WI38 (cell line): ENCODE results near the gene PALD1.

Experiments used
- H3K4me3 ChIP-seq: 2 replicates; pipeline ENCODE4 v1.5.1; 2011; ENCODE audit warnings: low read depth, mild to moderate bottlenecking, control low read depth, low read length
- CTCF ChIP-seq: IDR thresholded peaks from 2 replicates; pipeline ENCODE4 v1.5.1; 2012; ENCODE audit warnings: low read depth, mild to moderate bottlenecking, control low read depth, low read length

Gene PALD1

GRCh38 chr10:70534281-70534680, 55.7 kb downstream of the PALD1 start:
- TF ChIP-seq CTCF: no peak
- H3K4me3 ChIP-seq: no peak overlapping the region

GRCh38 chr10:70535001-70535400, 56.4 kb downstream of the PALD1 start:
- no peak for TF ChIP-seq CTCF
- no peak overlapping the region for H3K4me3 ChIP-seq

DNA sequence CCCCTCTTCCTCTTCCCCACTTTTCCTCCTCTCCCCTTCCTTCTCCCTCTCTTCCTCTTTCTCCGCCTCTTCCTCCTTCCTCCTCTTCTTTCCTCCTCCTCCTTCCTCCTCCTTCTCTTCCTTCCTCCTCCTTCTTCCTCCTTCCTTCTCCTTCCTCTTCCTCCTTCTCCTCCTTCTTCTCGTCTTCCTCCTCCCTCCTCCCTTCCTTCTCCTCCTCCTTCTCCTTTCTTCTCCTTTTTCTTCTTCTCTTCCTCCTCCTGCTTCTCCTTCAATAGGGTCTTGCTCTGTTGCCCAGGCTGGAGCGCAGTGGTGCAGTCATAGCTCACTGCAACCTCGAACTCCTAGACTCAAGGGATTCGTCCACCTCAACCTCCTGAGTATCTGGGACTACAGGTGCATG, 56.9 kb downstream of the PALD1 start:
- TF ChIP-seq CTCF: no peak
- no peak overlapping the region for H3K4me3 ChIP-seq

GRCh38 chr10:70536196-70536861, 57.8 kb downstream of the PALD1 start:
- TF ChIP-seq CTCF: no peak
- H3K4me3 ChIP-seq: no peak overlapping the region

DNA sequence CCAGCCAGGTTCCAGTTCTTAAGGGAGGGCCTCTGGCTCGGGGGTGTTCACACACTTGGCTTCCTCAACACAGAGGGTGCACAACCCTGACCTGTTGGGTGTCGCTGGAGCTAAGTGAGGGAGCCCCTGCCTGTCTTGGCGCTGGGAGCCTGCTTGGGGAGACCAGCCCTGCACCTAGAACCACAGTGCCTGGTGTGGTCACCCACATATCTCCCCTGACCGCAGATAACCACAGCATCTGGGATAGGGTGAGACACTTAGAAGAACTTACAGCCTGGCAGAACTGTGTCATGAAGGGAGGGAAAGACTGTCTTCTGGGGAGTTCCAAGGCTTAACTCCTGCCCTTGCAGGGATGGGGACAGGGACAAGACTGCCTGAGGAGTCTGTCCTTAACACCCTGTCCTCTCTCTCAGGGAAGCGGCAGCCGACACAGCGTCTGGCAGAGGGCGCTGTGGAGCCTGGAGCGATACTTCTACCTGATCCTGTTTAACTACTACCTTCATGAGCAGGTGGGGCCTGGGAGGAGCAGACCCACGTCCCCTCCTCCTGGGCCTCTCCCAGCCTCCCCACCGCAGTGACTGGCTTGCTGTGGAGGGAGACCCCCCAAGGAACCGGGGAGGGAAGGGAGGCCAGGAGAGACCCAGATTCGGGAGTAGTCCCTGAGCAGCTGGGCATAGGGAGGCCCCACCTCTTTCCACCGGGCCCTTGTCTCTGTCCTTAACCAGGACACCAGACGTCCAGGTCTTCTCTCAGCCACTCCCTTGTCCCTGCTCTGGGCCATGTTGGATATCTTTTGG, 59.0 kb downstream of the PALD1 start:
- 0 out of 2 replicates have a peak, but pooled peaks have one; percentile 10 for TF ChIP-seq CTCF
- no peak overlapping the region for H3K4me3 ChIP-seq

- H3K4me3 ChIP-seq: no peak overlapping the region
- TF ChIP-seq CTCF: no peak
These were observed 59.6 kb downstream of the PALD1 start for GRCh38 chr10:70538195-70538520.

DNA sequence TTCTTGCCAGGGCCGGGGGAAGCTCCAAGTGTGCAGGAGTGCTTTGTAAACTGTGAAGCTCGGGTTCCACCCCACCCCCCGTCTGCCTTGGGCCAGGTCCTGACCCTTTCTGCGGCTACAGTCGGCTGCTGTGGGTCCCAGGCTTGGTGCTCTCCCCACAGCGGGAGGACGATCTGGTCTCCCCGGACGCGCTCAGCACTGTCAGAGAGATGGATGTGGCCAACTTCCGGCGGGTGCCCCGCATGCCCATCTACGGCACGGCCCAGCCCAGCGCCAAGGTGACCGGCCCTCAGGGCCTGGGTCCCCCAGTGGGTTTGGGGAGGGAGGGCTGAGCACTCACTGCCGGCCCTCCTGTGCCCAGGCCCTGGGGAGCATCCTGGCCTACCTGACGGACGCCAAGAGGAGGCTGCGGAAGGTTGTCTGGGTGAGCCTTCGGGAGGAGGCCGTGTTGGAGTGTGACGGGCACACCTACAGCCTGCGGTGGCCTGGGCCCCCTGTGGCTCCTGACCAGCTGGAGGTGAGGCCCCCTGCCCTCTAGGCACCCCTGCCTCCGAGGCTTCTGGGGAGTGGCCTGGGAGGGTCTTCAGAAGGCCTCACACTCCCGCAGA, 60.3 kb downstream of the PALD1 start:
- no peak overlapping the region for H3K4me3 ChIP-seq
- TF ChIP-seq CTCF: no peak
